ENCODE results near the gene XIAP. TPM values are rescaled to one million over a fixed set of nuclear protein-coding genes. Genes with fewer than 3 reads are reported as not detected.
"Not testable (repeated sequence)": the region's sequence is repeated elsewhere in the genome, so short reads cannot be mapped to it uniquely, and the experiment has no call there.

XIAP gene
- total RNA-seq, 2 donors from 2014 or later, result 30.0 to 56.4 TPM

DNA sequence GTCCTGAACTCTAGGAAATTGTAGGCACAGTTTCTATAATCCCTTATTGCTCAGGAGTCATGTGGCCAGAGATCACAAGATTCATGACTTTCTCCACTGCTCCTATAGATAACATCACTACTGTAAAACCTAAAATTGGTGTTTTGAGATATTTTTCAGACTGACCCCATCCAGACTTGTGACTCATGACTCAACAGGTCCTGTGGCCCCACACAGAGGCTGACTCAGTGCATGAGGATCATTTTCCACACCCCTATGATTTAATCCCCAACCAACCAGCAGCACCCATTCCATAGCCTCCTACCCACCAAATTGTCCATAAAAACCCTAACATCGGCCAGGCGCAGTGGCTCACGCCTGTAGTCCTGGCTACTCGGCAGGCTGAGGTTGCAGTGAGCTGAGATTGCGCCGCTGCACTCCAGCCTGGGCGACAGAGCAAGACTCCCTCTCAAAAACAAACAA lies 13.2 kb upstream of the XIAP start:
- no peaks in the 10 kb centered on the region for H3K4me1 ChIP-seq (replicated peaks)
- H3K36me3 ChIP-seq, result no peaks in the 10 kb centered on the region
- H3K4me3 ChIP-seq, result no peak overlapping the region
- TF ChIP-seq POLR2AphosphoS5 (IDR thresholded peaks at IDR 0.05) (no peak), POLR2A (IDR thresholded peaks at IDR 0.05) (no peak), CTCF (IDR thresholded peaks at IDR 0.05) (no peak)
- H3K9me3 ChIP-seq, result no peaks in the 10 kb centered on the region
- WGBS, result 89% methylated on average over 7 of the region's 7 CpGs
- DNase-seq (ENCODE audit: low spot score), result no peak
- intact Hi-C loops (cut with DNase I), result no loop called here
- no peaks in the 10 kb centered on the region for H3K27me3 ChIP-seq (replicated peaks; ENCODE audit: insufficient read depth)
- no peak overlapping the region for H3K27ac ChIP-seq

DNA sequence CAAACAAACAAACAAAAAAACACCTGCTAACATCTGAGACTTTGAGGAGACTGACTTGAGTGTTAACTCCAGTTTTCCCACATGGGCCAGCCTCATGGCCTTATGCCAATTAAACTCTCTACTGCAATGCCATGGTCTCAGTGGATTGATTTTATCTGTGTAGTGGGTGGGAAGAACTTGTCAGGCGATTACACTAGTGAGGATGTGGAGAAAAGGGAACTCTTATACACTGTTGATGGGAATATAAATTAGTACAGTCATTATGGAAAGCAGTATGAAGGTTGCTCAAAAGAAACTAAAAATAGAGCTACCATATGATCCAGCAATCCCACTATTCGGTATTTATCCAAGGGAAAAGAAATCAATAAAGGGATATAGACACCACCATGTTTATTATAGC lies 12.8 kb upstream of the XIAP start:
- H3K36me3 ChIP-seq, result no peaks in the 10 kb centered on the region
- H3K4me3 ChIP-seq, result no peak overlapping the region
- H3K27me3 ChIP-seq (replicated peaks; ENCODE audit: insufficient read depth), result no peaks in the 10 kb centered on the region
- H3K4me1 ChIP-seq (replicated peaks), result no peaks in the 10 kb centered on the region
- no peak for TF ChIP-seq POLR2A (IDR thresholded peaks at IDR 0.05)
- TF ChIP-seq POLR2AphosphoS5 (IDR thresholded peaks at IDR 0.05), result no peak
- TF ChIP-seq CTCF (IDR thresholded peaks at IDR 0.05), result no peak
- no peak for DNase-seq (ENCODE audit: low spot score)
- 91% methylated on average over 2 of the region's 2 CpGs for WGBS
- H3K27ac ChIP-seq, result no peak overlapping the region
- intact Hi-C loops (cut with DNase I), result no loop called here
- no peaks in the 10 kb centered on the region for H3K9me3 ChIP-seq

DNA sequence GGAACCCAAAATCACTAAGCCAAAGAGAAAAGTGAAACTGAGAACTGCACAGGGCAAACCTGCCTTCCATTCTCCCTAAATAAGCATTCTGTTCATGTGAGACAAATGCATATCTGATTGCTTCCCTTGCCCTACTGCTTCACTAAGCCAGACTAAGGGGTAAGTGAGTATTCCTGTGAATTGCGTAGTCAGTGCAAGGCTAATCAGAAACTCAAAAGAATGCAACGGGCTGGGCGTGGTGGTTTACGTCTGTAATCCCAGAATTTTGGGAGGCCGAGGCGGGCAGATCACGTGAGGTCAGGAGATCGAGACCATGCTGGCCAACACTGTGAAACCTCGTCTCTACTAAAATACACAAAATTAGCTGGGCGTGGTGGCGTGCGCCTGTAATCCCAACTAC lies 10.8 kb upstream of the XIAP start:
- H3K4me3 ChIP-seq, result no peak overlapping the region
- H3K4me1 ChIP-seq (replicated peaks), result no peaks in the 10 kb centered on the region
- H3K27me3 ChIP-seq (replicated peaks; ENCODE audit: insufficient read depth), result no peaks in the 10 kb centered on the region
- TF ChIP-seq POLR2AphosphoS5 (IDR thresholded peaks at IDR 0.05), result no peak
- TF ChIP-seq POLR2A (IDR thresholded peaks at IDR 0.05), result no peak
- TF ChIP-seq CTCF (IDR thresholded peaks at IDR 0.05), result no peak
- no peaks in the 10 kb centered on the region for H3K9me3 ChIP-seq
- 90% methylated on average over 12 of the region's 12 CpGs for WGBS
- H3K36me3 ChIP-seq, result no peaks in the 10 kb centered on the region
- no peak overlapping the region for H3K27ac ChIP-seq
- DNase-seq (ENCODE audit: low spot score), result no peak
- intact Hi-C loops (cut with DNase I), result no loop called here

- WGBS, result 83% methylated on average over 9 of the region's 9 CpGs
- H3K27ac ChIP-seq; H3K36me3 ChIP-seq; DNase-seq (ENCODE audit: low spot score); H3K4me1 ChIP-seq (replicated peaks); H3K4me3 ChIP-seq; H3K9me3 ChIP-seq; intact Hi-C loops (cut with DNase I); H3K27me3 ChIP-seq (replicated peaks; ENCODE audit: insufficient read depth): not testable (repeated sequence)
Observed at GRCh38 chrX:123849906-123850305, 9.9 kb upstream of the XIAP start.

GRCh38 chrX:123851079-123851478 lies 8.8 kb upstream of the XIAP start:
- WGBS, result 88% methylated on average over 1 of the region's 1 CpG
- intact Hi-C loops (cut with DNase I), result no loop called here
- no peaks in the 10 kb centered on the region for H3K27me3 ChIP-seq (replicated peaks; ENCODE audit: insufficient read depth)
- no peaks in the 10 kb centered on the region for H3K9me3 ChIP-seq
- H3K4me3 ChIP-seq, result no peak overlapping the region
- H3K4me1 ChIP-seq (replicated peaks), result no peaks in the 10 kb centered on the region
- no peak overlapping the region for H3K27ac ChIP-seq
- no peak for DNase-seq (ENCODE audit: low spot score)
- no peaks in the 10 kb centered on the region for H3K36me3 ChIP-seq
- TF ChIP-seq POLR2A (IDR thresholded peaks at IDR 0.05) (no peak), POLR2AphosphoS5 (IDR thresholded peaks at IDR 0.05) (no peak)

- intact Hi-C loops (cut with DNase I), result no loop called here
- no peaks in the 10 kb centered on the region for H3K27me3 ChIP-seq (replicated peaks; ENCODE audit: insufficient read depth)
- no peaks in the 10 kb centered on the region for H3K9me3 ChIP-seq
- no peak overlapping the region for H3K4me3 ChIP-seq
- no peak for DNase-seq (ENCODE audit: low spot score)
- no peaks in the 10 kb centered on the region for H3K4me1 ChIP-seq (replicated peaks)
- H3K36me3 ChIP-seq, result no peaks in the 10 kb centered on the region
- TF ChIP-seq CTCF (IDR thresholded peaks at IDR 0.05) (no peak), POLR2AphosphoS5 (IDR thresholded peaks at IDR 0.05) (no peak), POLR2A (IDR thresholded peaks at IDR 0.05) (no peak)
- WGBS, result 80% methylated on average over 2 of the region's 2 CpGs
- H3K27ac ChIP-seq, result no peak overlapping the region
Observed at GRCh38 chrX:123854329-123854728, 5.5 kb upstream of the XIAP start.

Measured in prostate gland (tissue), 2 donors.